Omental fat pad (tissue), 4 donors: ENCODE data around the gene CD244. TPM values are rescaled to one million over a fixed set of nuclear protein-coding genes. Genes with fewer than 3 reads are reported as not detected.

Experiments
- ATAC-seq: fragments of 150-250 bp; one replicate; pipeline ENCODE4 v1.9.1; 2016; ENCODE audit warnings: mild to moderate bottlenecking, moderate library complexity; ENCODE audit not compliant: low FRiP score
- DNase-seq: peaks from one replicate; pipeline ENCODE4 v3.0.0-alpha.2; 2019; ENCODE audit warnings: low spot score
- total RNA-seq, 4 donors: library from RNA; depleted of rRNA; stranded (reverse); fragments of >200 nt; gene quantifications; one replicate each; pipeline ENCODE4 v1.1.0, GENCODE V29; 2016
- TF ChIP-seq, protein P1 (sequence below), 3 donors: fragments of 450-650 bp; IDR thresholded peaks; one replicate each; pipeline ENCODE4 v1.5.1; 2016 to 2017; ENCODE audit warnings: antibody characterized with exemption in 3 of 3, mild to moderate bottlenecking in 3 of 3, moderate library complexity in 2 of 3

Gene CD244
- total RNA-seq, 4 donors from 2014 or later = 0.84 to 10.3 (median 3.0) TPM

DNA sequence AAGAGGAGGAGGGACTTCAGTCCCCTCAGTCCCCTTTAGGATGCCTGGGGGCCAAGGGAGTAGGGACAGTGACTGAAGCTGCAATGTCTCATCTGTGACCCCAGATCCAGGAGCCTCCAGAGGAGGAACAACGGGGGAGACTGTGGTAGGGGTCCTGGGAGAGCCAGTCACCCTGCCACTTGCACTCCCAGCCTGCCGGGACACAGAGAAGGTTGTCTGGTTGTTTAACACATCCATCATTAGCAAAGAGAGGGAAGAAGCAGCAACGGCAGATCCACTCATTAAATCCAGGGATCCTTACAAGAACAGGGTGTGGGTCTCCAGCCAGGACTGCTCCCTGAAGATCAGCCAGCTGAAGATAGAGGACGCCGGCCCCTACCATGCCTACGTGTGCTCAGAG, 48.4 kb downstream of the CD244 start:
- DNase-seq (no peak), ATAC-seq (no peak)
- TF ChIP-seq, protein P1, sequence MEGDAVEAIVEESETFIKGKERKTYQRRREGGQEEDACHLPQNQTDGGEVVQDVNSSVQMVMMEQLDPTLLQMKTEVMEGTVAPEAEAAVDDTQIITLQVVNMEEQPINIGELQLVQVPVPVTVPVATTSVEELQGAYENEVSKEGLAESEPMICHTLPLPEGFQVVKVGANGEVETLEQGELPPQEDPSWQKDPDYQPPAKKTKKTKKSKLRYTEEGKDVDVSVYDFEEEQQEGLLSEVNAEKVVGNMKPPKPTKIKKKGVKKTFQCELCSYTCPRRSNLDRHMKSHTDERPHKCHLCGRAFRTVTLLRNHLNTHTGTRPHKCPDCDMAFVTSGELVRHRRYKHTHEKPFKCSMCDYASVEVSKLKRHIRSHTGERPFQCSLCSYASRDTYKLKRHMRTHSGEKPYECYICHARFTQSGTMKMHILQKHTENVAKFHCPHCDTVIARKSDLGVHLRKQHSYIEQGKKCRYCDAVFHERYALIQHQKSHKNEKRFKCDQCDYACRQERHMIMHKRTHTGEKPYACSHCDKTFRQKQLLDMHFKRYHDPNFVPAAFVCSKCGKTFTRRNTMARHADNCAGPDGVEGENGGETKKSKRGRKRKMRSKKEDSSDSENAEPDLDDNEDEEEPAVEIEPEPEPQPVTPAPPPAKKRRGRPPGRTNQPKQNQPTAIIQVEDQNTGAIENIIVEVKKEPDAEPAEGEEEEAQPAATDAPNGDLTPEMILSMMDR (IDR thresholded peaks at IDR 0.05) = no peak

DNA sequence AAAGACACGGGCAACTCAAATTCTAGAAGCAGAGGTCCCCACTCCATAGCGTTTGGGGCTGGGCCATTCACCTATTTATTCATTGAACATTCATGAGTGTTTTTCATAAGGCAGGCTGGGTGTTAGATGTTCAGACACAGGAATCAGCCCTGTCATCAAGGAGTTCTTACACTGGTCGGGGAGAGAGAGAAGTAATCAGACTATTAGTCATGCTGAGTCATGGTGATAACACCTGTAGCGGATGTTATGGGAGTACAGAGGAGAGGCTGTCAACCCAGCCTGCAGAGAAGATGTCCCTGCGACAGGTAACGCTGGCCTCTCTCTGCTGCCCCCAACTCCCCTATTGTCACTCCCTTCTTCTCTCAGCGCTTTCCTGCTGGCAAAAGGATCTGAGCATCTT, 49.5 kb downstream of the CD244 start:
- TF ChIP-seq, protein P1 (IDR thresholded peaks at IDR 0.05) = no peak
- no peak for DNase-seq
- ATAC-seq = peak; percentile 68

DNA sequence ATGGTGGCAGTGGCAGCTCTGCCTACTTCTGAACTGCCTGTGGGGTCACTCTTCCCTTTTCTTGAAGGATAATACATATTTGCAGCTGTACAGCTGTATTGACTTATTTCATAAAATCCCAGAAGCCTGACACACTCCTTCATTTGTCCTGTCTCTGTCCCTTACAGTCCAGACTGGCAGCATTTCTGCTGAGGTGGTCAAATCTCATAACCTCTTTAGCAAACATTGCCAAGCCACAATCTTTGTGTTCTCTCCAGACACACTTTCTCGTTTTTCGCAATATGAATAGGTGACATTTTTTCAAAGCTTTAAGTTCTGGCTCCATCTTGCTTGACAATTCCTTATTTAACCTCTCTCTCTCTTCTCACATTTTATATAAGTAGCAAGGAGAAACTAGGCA, 51.5 kb downstream of the CD244 start:
- TF ChIP-seq, protein P1 (IDR thresholded peaks at IDR 0.05) = no peak
- ATAC-seq = no peak

DNA sequence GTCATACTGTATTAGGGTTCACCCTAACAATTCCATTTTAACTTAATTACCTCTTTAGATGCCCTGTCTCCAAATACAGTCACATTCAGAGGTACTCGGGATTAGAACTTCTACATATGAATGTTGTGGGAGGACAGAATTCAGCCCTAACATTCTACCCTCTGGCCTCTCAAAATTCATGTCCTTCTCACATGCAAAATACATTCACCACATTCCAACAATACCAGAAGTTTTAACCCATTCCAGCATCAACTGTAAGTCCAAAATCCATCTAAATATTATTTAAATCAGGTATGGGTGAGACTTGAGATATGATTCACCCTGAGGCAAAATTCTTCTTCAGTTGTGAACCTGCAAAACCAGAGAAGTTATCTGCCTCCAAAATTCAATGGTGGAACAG, 52.2 kb downstream of the CD244 start:
- DNase-seq (no peak), ATAC-seq (no peak)
- TF ChIP-seq, protein P1 (IDR thresholded peaks at IDR 0.05) = no peak

More for the DNA sequence above, 51.5 kb downstream of the CD244 start:
- no peak for DNase-seq

DNA sequence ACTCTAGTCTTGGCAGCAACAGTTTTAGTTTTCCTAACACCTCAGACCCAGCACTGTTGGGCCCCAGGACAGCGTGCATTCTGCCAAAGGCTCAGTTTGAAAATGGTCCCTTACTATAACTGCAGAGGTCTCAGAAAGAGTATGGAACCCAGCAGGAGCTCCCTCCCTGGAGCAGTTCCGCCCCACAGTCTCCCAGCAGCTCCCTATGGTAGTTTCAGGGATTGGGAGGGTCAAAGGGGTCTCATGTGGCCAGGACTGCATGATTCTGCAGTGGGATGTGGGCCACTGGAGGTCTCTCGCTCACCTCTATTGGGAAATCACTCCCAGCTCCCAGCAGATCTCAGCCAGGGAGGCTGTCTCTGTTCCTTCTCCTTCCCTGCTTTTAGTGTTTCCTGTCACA, 54.4 kb downstream of the CD244 start:
- ATAC-seq (no peak), DNase-seq (no peak)
- TF ChIP-seq, protein P1 (IDR thresholded peaks at IDR 0.05) = no peak

DNA sequence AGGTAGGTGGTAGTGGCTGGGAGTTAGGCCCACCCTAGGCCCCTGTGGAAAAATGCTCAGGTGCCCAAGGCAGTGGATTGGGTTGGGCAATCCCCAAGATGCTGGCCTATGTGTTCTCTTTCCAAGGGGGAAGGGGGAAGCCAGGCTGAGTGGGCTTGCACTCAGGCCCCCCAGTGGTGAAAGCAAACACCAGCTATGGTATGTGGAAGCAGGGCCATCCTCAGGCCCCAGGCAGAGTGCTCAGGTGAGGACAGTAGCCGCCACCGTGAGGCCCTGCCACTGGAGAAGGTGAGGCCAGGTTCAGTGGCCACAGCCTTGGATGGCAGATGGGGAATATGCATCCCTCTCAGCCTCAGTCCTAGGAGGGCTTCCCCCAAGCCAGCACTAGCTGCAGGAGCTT, 54.9 kb downstream of the CD244 start:
- DNase-seq = no peak
- TF ChIP-seq, protein P1 (IDR thresholded peaks at IDR 0.05) = no peak
- no peak for ATAC-seq

DNA sequence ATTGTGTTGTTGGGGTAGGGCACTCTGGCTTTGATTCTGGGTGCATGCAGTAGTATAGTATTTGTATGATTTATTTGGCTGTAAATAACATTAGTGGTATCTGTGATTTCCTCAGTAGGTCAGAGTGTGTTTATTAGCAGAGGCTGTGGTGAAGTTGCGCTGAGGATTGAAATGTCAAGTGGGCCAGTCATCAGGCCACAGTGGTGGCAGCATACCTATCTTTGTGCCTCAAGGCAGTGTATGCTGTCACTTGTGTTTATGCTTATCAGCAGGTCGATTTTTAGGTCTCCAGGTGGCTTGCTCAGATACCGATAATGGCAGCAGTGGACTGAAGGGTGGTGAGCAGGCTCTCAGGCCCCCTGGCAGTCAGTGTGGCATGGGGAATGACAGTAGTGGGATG, 55.4 kb downstream of the CD244 start:
- ATAC-seq (no peak), DNase-seq (no peak)
- TF ChIP-seq, protein P1 (IDR thresholded peaks at IDR 0.05) = no peak
